ENCODE results near the gene JAK1.
"Not testable (repeated sequence)": the region's sequence is repeated elsewhere in the genome, so short reads cannot be mapped to it uniquely, and the experiment has no call there.

Gene JAK1

GRCh38 chr1:64922336-64922735, 44.0 kb downstream of the JAK1 start:
- no peak overlapping the region for H3K4me2 ChIP-seq (ENCODE audit: low read depth, low read length, poor library complexity, severe bottlenecking)

GRCh38 chr1:64921771-64922170, 44.6 kb downstream of the JAK1 start:
- no peak overlapping the region for H3K4me3 ChIP-seq (ENCODE audit: low read length, poor library complexity, severe bottlenecking)
- TF ChIP-seq EZH2phosphoT487 (IDR thresholded peaks at IDR 0.05; ENCODE audit: borderline replicate concordance) (no peak), CTCF (conservative IDR thresholded peaks at IDR 0.05; ENCODE audit: low read length) (no peak)
- no peak overlapping the region for H3K4me2 ChIP-seq (ENCODE audit: low read depth, low read length, poor library complexity, severe bottlenecking)
- H2AFZ ChIP-seq (ENCODE audit: low read length), result no peak overlapping the region
- peaks cover 57% of the 10 kb centered on the region for H3K4me1 ChIP-seq (ENCODE audit: insufficient read depth, low read length, poor library complexity, severe bottlenecking)
- no peaks in the 10 kb centered on the region for H3K9me2 ChIP-seq (replicated peaks; ENCODE audit: low read depth, low read length)
- H3K79me2 ChIP-seq (ENCODE audit: insufficient read depth, low read length), result peaks cover 93% of the 10 kb centered on the region
- no peaks in the 10 kb centered on the region for H3K27me3 ChIP-seq (ENCODE audit: insufficient read depth, low read length, poor library complexity, severe bottlenecking)
- H3K9me3 ChIP-seq (ENCODE audit: insufficient read depth, low read depth, low read length), result no peaks in the 10 kb centered on the region
- H3F3A ChIP-seq (ENCODE audit: low read depth), result no peaks in the 10 kb centered on the region
- H4K20me1 ChIP-seq (ENCODE audit: insufficient read depth, low read length, poor library complexity, severe bottlenecking), result peaks cover 55% of the 10 kb centered on the region
- H3K36me3 ChIP-seq (ENCODE audit: insufficient read depth, low read length), result no peaks in the 10 kb centered on the region
- H3K9ac ChIP-seq (ENCODE audit: low read depth, low read length, poor library complexity, severe bottlenecking), result no peak overlapping the region

More at GRCh38 chr1:64922336-64922735, 44.0 kb downstream of the JAK1 start:
- H3K9me3 ChIP-seq (ENCODE audit: insufficient read depth, low read depth, low read length), result no peaks in the 10 kb centered on the region
- H3K9me2 ChIP-seq (replicated peaks; ENCODE audit: low read depth, low read length), result no peaks in the 10 kb centered on the region
- H3F3A ChIP-seq (ENCODE audit: low read depth), result no peaks in the 10 kb centered on the region
- TF ChIP-seq EZH2phosphoT487 (IDR thresholded peaks at IDR 0.05; ENCODE audit: borderline replicate concordance), result no peak
- TF ChIP-seq CTCF (conservative IDR thresholded peaks at IDR 0.05; ENCODE audit: low read length), result no peak
- H4K20me1 ChIP-seq (ENCODE audit: insufficient read depth, low read length, poor library complexity, severe bottlenecking), result peaks cover 57% of the 10 kb centered on the region
- no peak overlapping the region for H3K9ac ChIP-seq (ENCODE audit: low read depth, low read length, poor library complexity, severe bottlenecking)
- H3K4me3 ChIP-seq (ENCODE audit: low read length, poor library complexity, severe bottlenecking), result no peak overlapping the region
- H2AFZ ChIP-seq (ENCODE audit: low read length), result no peak overlapping the region
- H3K36me3 ChIP-seq (ENCODE audit: insufficient read depth, low read length), result no peaks in the 10 kb centered on the region
- H3K79me2 ChIP-seq (ENCODE audit: insufficient read depth, low read length), result peaks cover 93% of the 10 kb centered on the region
- H3K4me1 ChIP-seq (ENCODE audit: insufficient read depth, low read length, poor library complexity, severe bottlenecking), result peaks cover 51% of the 10 kb centered on the region
- H3K27me3 ChIP-seq (ENCODE audit: insufficient read depth, low read length, poor library complexity, severe bottlenecking), result no peaks in the 10 kb centered on the region

GRCh38 chr1:64920941-64921589, 45.3 kb downstream of the JAK1 start:
- H3K79me2 ChIP-seq (ENCODE audit: insufficient read depth, low read length), result peaks cover 93% of the 10 kb centered on the region
- peaks cover 52% of the 10 kb centered on the region for H4K20me1 ChIP-seq (ENCODE audit: insufficient read depth, low read length, poor library complexity, severe bottlenecking)
- no peaks in the 10 kb centered on the region for H3K9me3 ChIP-seq (ENCODE audit: insufficient read depth, low read depth, low read length)
- no peak overlapping the region for H3K9ac ChIP-seq (ENCODE audit: low read depth, low read length, poor library complexity, severe bottlenecking)
- TF ChIP-seq EZH2phosphoT487 (IDR thresholded peaks at IDR 0.05; ENCODE audit: borderline replicate concordance) (no peak), CTCF (conservative IDR thresholded peaks at IDR 0.05; ENCODE audit: low read length) (no peak)
- H3K4me1 ChIP-seq (ENCODE audit: insufficient read depth, low read length, poor library complexity, severe bottlenecking), result peaks cover 59% of the 10 kb centered on the region
- no peaks in the 10 kb centered on the region for H3K36me3 ChIP-seq (ENCODE audit: insufficient read depth, low read length)
- no peaks in the 10 kb centered on the region for H3F3A ChIP-seq (ENCODE audit: low read depth)
- no peaks in the 10 kb centered on the region for H3K9me2 ChIP-seq (replicated peaks; ENCODE audit: low read depth, low read length)
- H3K4me2 ChIP-seq (ENCODE audit: low read depth, low read length, poor library complexity, severe bottlenecking), result no peak overlapping the region
- no peak overlapping the region for H2AFZ ChIP-seq (ENCODE audit: low read length)
- no peaks in the 10 kb centered on the region for H3K27me3 ChIP-seq (ENCODE audit: insufficient read depth, low read length, poor library complexity, severe bottlenecking)
- no peak overlapping the region for H3K4me3 ChIP-seq (ENCODE audit: low read length, poor library complexity, severe bottlenecking)

GRCh38 chr1:64919120-64919519, 47.2 kb downstream of the JAK1 start:
- not testable (repeated sequence) for H3K9me3 ChIP-seq (ENCODE audit: insufficient read depth, low read depth, low read length); H2AFZ ChIP-seq (ENCODE audit: low read length); H3K27me3 ChIP-seq (ENCODE audit: insufficient read depth, low read length, poor library complexity, severe bottlenecking); H3K4me3 ChIP-seq (ENCODE audit: low read length, poor library complexity, severe bottlenecking); H3K36me3 ChIP-seq (ENCODE audit: insufficient read depth, low read length); H3F3A ChIP-seq (ENCODE audit: low read depth); H3K9me2 ChIP-seq (replicated peaks; ENCODE audit: low read depth, low read length); H3K4me2 ChIP-seq (ENCODE audit: low read depth, low read length, poor library complexity, severe bottlenecking); H3K9ac ChIP-seq (ENCODE audit: low read depth, low read length, poor library complexity, severe bottlenecking)
- Histone ChIP-seq H3K79me2 (ENCODE audit: insufficient read depth, low read length) (peaks cover 93% of the 10 kb centered on the region), H4K20me1 (ENCODE audit: insufficient read depth, low read length, poor library complexity, severe bottlenecking) (peaks cover 52% of the 10 kb centered on the region), H3K4me1 (ENCODE audit: insufficient read depth, low read length, poor library complexity, severe bottlenecking) (peaks cover 50% of the 10 kb centered on the region)

Measured in Loucy (cell line).